LNCaP clone FGC (cell line): ENCODE measurements around the gene SERPINB2.
A peak's percentile ranks its signal among the peaks of the same experiment; 100 is the strongest.
"Not testable (repeated sequence)": the region's sequence is repeated elsewhere in the genome, so short reads cannot be mapped to it uniquely, and the experiment has no call there.

Experiments used
- DNase-seq: peaks from one replicate; pipeline ENCODE4 v3.0.0-alpha.2; 2011; ENCODE audit warnings: low read depth
- H3K4me3 ChIP-seq: 2 replicates; pipeline ENCODE4 v1.5.1; 2011; ENCODE audit warnings: mild to moderate bottlenecking, low read depth, low read length, control low read depth
- CTCF ChIP-seq: IDR thresholded peaks from 2 replicates; pipeline ENCODE4 v1.5.1; 2012; ENCODE audit warnings: mild to moderate bottlenecking; ENCODE audit not compliant: control insufficient read depth, insufficient read depth; ENCODE audit errors: extremely low read depth

Gene SERPINB2

GRCh38 chr18:63924551-63924950, 37.0 kb downstream of the SERPINB2 start:
- H3K4me3 ChIP-seq: no peak overlapping the region
- TF ChIP-seq CTCF: no peak

GRCh38 chr18:63928331-63928730, 40.8 kb downstream of the SERPINB2 start:
- H3K4me3 ChIP-seq: no peak overlapping the region
- peak; percentile 14 for DNase-seq
- no peak for TF ChIP-seq CTCF

More at GRCh38 chr18:63924551-63924950, 37.0 kb downstream of the SERPINB2 start:
- DNase-seq: no peak

GRCh38 chr18:63929369-63929768, 41.9 kb downstream of the SERPINB2 start:
- H3K4me3 ChIP-seq, DNase-seq: not testable (repeated sequence)

GRCh38 chr18:63930773-63931354, 43.4 kb downstream of the SERPINB2 start:
- no peak overlapping the region for H3K4me3 ChIP-seq
- no peak for TF ChIP-seq CTCF
- no peak for DNase-seq

- DNase-seq: peak; percentile 48
- peak; percentile 97 for TF ChIP-seq CTCF
- peak overlapping the region; percentile 46 for H3K4me3 ChIP-seq
These were observed 48.8 kb downstream of the SERPINB2 start for GRCh38 chr18:63936156-63936931.

GRCh38 chr18:63936932-63937393, 49.5 kb downstream of the SERPINB2 start:
- H3K4me3 ChIP-seq: peak overlapping the region; percentile 46
- no peak for DNase-seq
- TF ChIP-seq CTCF: no peak

GRCh38 chr18:63940008-63940407, 52.5 kb downstream of the SERPINB2 start:
- H3K4me3 ChIP-seq: no peak overlapping the region
- TF ChIP-seq CTCF: no peak
- no peak for DNase-seq

- not testable (repeated sequence) for DNase-seq, H3K4me3 ChIP-seq
These were observed 53.1 kb downstream of the SERPINB2 start for GRCh38 chr18:63940543-63941050.
